Liver (tissue), 9 donors: ENCODE measurements around the gene NIP7. TPM values are rescaled to one million over a fixed set of nuclear protein-coding genes. Genes with fewer than 3 reads are reported as not detected.

Experiments used
- DNase-seq: peaks from one replicate; pipeline ENCODE4 v3.0.0-alpha.2; 2017; ENCODE audit warnings: low spot score
- H3K27ac ChIP-seq, 2 donors: one replicate each; pipeline ENCODE4 v1.7.0; 2013; ENCODE audit warnings: inconsistent platforms in 2 of 2, low read length in 2 of 2, control low read depth in 1 of 2, low read depth in 1 of 2, mild to moderate bottlenecking in 1 of 2
- H3K27me3 ChIP-seq, 4 donors: one replicate each; pipeline versions ENCODE4 v1.6.1 to v1.7.0; 2013; ENCODE audit warnings: low read length in 3 of 4, inconsistent platforms in 1 of 4, mild to moderate bottlenecking in 1 of 4, moderate library complexity in 1 of 4; ENCODE audit not compliant: control insufficient read depth in 4 of 4, insufficient read depth in 4 of 4
- H3K36me3 ChIP-seq, 4 donors: one replicate each; pipeline versions ENCODE4 v1.6.1 to v1.7.0; 2013; ENCODE audit warnings: low read length in 3 of 4, mild to moderate bottlenecking in 3 of 4, low read depth in 1 of 4, moderate library complexity in 1 of 4; ENCODE audit not compliant: control insufficient read depth in 4 of 4, insufficient read depth in 3 of 4
- H3K4me1 ChIP-seq, 4 donors: one replicate each; pipeline versions ENCODE4 v1.6.1 to v1.7.0; 2013; ENCODE audit warnings: low read length in 3 of 4, mild to moderate bottlenecking in 3 of 4, moderate library complexity in 1 of 4; ENCODE audit not compliant: control insufficient read depth in 4 of 4, insufficient read depth in 4 of 4
- H3K4me3 ChIP-seq, 3 donors: one replicate each; pipeline versions ENCODE4 v1.6.1 to v1.7.0; 2013; ENCODE audit warnings: low read length in 3 of 3, control low read depth in 1 of 3, low read depth in 1 of 3, mild to moderate bottlenecking in 1 of 3
- H3K9ac ChIP-seq, 2 donors: one replicate each; pipeline ENCODE4 v1.7.0; 2013; ENCODE audit warnings: low read length in 2 of 2, mild to moderate bottlenecking in 2 of 2, moderate library complexity in 2 of 2, control low read depth in 1 of 2, low read depth in 1 of 2
- H3K9me3 ChIP-seq, 4 donors: one replicate each; pipeline versions ENCODE4 v1.6.1 to v1.7.0; 2013; ENCODE audit warnings: low read length in 3 of 4; ENCODE audit not compliant: control insufficient read depth in 4 of 4
- ATF3 ChIP-seq: IDR thresholded peaks from 2 replicates; pipeline ENCODE4 v1.6.1; 2016; ENCODE audit warnings: antibody characterized with exemption
- FOXA1 ChIP-seq: IDR thresholded peaks from 2 replicates; pipeline ENCODE4 v1.6.1; 2016; ENCODE audit warnings: antibody characterized with exemption
- FOXA2 ChIP-seq: IDR thresholded peaks from 2 replicates; pipeline ENCODE4 v1.6.1; 2016; ENCODE audit warnings: antibody characterized with exemption
- GABPA ChIP-seq, 2 donors: IDR thresholded peaks in 1 of 2; conservative IDR thresholded peaks in 1 of 2; 2 replicates each; pipeline ENCODE4 v1.6.1; 2016; ENCODE audit warnings: antibody characterized with exemption in 2 of 2, mild to moderate bottlenecking in 1 of 2, moderate library complexity in 1 of 2
- HNF4A ChIP-seq, 2 donors: conservative IDR thresholded peaks; 2 replicates each; pipeline ENCODE4 v1.6.1; 2016; ENCODE audit warnings: antibody characterized with exemption in 2 of 2, mild to moderate bottlenecking in 2 of 2
- HNF4G ChIP-seq: IDR thresholded peaks from 2 replicates; pipeline ENCODE4 v1.6.1; 2016; ENCODE audit warnings: antibody characterized with exemption
- NR2F2 ChIP-seq: IDR thresholded peaks from 2 replicates; pipeline ENCODE4 v1.6.1; 2016; ENCODE audit warnings: antibody characterized with exemption
- WGBS: extraction: QIAGEN DNeasy Blood & Tissue Kit; methylation state at CpG from one replicate; pipeline ENCODE4 v1.1.7; 2013; 5-methylcytosine and 5-hydroxymethylcytosine counted together
- polyA plus RNA-seq, 2 donors: library from polyadenylated mRNA; stranded (reverse) in 1 of 2; unstranded in 1 of 2; fragments of 200-250 nt in 1 of 2; fragments of >200 nt in 1 of 2; fragmentation: Nextera tagmentation in 1 of 2; extraction: Ambion mirVana in 1 of 2; gene quantifications; one replicate each; pipeline versions ENCODE4 v1.2.1 to v1.2.3, GENCODE V29; 2013 to 2015
- total RNA-seq, 2 donors: library from RNA; depleted of rRNA; stranded (reverse); fragments of >200 nt; gene quantifications; one replicate each; pipeline ENCODE4 v1.2.3, GENCODE V29; 2014
- TF ChIP-seq, protein P1 (sequence below): IDR thresholded peaks from 2 replicates; pipeline ENCODE4 v1.6.1; 2016; ENCODE audit warnings: antibody characterized with exemption, mild to moderate bottlenecking
- TF ChIP-seq, protein P2 (sequence below): IDR thresholded peaks from 2 replicates; pipeline ENCODE4 v1.6.1; 2016; ENCODE audit warnings: antibody characterized with exemption
- TF ChIP-seq, protein P3 (sequence below): fragments of 150-350 bp; IDR thresholded peaks from 2 replicates; pipeline ENCODE4 v1.5.1; 2017; ENCODE audit warnings: improper control_type of control experiment, low read depth, low read length; ENCODE audit not compliant: missing input control
- donor health status: healthy.
- donor health status: healthy.
- donor health status: healthy.
- donor health status: healthy.
- donor health status: healthy.

NIP7 gene
- total and polyA plus RNA-seq, 4 donors, result 7.4 to 14.0 (median 11.1) TPM

- Histone ChIP-seq H3K9ac (no peak overlapping the region), H3K27me3 (no peaks in the 10 kb centered on the region), H3K27ac (peak overlapping the region; percentile 60 to 87), H3K9me3 (no peaks in the 10 kb centered on the region), H3K4me1 (peaks cover 19 to 68% (median 57%) of the 10 kb centered on the region in 4 donors), H3K36me3 (peaks cover 12 to 44% (median 27%) of the 10 kb centered on the region in 4 donors), H3K4me3 (no peak overlapping the region)
- no peak for DNase-seq
- TF ChIP-seq FOXA1 (no peak), HNF4A (conservative IDR thresholded peaks at IDR 0.05) (no peak), FOXA2 (no peak), HNF4G (no peak), ATF3 (no peak)
- TF ChIP-seq, protein P1, sequence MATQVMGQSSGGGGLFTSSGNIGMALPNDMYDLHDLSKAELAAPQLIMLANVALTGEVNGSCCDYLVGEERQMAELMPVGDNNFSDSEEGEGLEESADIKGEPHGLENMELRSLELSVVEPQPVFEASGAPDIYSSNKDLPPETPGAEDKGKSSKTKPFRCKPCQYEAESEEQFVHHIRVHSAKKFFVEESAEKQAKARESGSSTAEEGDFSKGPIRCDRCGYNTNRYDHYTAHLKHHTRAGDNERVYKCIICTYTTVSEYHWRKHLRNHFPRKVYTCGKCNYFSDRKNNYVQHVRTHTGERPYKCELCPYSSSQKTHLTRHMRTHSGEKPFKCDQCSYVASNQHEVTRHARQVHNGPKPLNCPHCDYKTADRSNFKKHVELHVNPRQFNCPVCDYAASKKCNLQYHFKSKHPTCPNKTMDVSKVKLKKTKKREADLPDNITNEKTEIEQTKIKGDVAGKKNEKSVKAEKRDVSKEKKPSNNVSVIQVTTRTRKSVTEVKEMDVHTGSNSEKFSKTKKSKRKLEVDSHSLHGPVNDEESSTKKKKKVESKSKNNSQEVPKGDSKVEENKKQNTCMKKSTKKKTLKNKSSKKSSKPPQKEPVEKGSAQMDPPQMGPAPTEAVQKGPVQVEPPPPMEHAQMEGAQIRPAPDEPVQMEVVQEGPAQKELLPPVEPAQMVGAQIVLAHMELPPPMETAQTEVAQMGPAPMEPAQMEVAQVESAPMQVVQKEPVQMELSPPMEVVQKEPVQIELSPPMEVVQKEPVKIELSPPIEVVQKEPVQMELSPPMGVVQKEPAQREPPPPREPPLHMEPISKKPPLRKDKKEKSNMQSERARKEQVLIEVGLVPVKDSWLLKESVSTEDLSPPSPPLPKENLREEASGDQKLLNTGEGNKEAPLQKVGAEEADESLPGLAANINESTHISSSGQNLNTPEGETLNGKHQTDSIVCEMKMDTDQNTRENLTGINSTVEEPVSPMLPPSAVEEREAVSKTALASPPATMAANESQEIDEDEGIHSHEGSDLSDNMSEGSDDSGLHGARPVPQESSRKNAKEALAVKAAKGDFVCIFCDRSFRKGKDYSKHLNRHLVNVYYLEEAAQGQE, result no peak
- TF ChIP-seq, protein P2, sequence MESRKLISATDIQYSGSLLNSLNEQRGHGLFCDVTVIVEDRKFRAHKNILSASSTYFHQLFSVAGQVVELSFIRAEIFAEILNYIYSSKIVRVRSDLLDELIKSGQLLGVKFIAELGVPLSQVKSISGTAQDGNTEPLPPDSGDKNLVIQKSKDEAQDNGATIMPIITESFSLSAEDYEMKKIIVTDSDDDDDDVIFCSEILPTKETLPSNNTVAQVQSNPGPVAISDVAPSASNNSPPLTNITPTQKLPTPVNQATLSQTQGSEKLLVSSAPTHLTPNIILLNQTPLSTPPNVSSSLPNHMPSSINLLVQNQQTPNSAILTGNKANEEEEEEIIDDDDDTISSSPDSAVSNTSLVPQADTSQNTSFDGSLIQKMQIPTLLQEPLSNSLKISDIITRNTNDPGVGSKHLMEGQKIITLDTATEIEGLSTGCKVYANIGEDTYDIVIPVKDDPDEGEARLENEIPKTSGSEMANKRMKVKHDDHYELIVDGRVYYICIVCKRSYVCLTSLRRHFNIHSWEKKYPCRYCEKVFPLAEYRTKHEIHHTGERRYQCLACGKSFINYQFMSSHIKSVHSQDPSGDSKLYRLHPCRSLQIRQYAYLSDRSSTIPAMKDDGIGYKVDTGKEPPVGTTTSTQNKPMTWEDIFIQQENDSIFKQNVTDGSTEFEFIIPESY, result no peak
- 86% methylated on average over 10 of the region's 10 CpGs for WGBS
Measured at GRCh38 chr16:69324585-69325253, 14.9 kb upstream of the NIP7 start.

- 62% methylated on average over 6 of the region's 6 CpGs for WGBS
- Histone ChIP-seq H3K4me1 (peaks cover 19 to 72% (median 58%) of the 10 kb centered on the region in 4 donors), H3K9me3 (no peaks in the 10 kb centered on the region)
Measured at GRCh38 chr16:69325784-69326171, 13.8 kb upstream of the NIP7 start.

More at GRCh38 chr16:69325784-69326171, 13.8 kb upstream of the NIP7 start:
- Histone ChIP-seq H3K27ac (peak overlapping the region; percentile 52 to 87), H3K9ac (no peak overlapping the region), H3K4me3 (no peak overlapping the region), H3K27me3 (no peaks in the 10 kb centered on the region), H3K36me3 (peaks cover 6 to 33% (median 19%) of the 10 kb centered on the region in 4 donors)
- no peak for DNase-seq
- TF ChIP-seq, protein P2, result no peak
- no peak for TF ChIP-seq FOXA1
- TF ChIP-seq, protein P3, sequence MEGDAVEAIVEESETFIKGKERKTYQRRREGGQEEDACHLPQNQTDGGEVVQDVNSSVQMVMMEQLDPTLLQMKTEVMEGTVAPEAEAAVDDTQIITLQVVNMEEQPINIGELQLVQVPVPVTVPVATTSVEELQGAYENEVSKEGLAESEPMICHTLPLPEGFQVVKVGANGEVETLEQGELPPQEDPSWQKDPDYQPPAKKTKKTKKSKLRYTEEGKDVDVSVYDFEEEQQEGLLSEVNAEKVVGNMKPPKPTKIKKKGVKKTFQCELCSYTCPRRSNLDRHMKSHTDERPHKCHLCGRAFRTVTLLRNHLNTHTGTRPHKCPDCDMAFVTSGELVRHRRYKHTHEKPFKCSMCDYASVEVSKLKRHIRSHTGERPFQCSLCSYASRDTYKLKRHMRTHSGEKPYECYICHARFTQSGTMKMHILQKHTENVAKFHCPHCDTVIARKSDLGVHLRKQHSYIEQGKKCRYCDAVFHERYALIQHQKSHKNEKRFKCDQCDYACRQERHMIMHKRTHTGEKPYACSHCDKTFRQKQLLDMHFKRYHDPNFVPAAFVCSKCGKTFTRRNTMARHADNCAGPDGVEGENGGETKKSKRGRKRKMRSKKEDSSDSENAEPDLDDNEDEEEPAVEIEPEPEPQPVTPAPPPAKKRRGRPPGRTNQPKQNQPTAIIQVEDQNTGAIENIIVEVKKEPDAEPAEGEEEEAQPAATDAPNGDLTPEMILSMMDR, result no peak
- no peak for TF ChIP-seq NR2F2
- TF ChIP-seq GABPA (IDR thresholded peaks at IDR 0.05 in 1 of 2, conservative IDR thresholded peaks at IDR 0.05 in 1 of 2), result no peak
